Measurements from ENCODE around the gene PKHD1.

GRCh38 chr6:52024451-52025068 lies 62.9 kb downstream of the PKHD1 start:
- TF ChIP-seq CTCF (IDR thresholded peaks at IDR 0.05; ENCODE audit: low read depth, low read length) (no peak), POLR2A (IDR thresholded peaks at IDR 0.05; ENCODE audit: extremely low read depth, insufficient read length) (no peak), MYC (IDR thresholded peaks at IDR 0.05; ENCODE audit: low read depth, low read length) (no peak)
